Endodermal cell (in vitro differentiated cells): ENCODE data around the gene NUDT9. TPM values are rescaled to one million over a fixed set of nuclear protein-coding genes. Genes with fewer than 3 reads are reported as not detected.
"Not testable (repeated sequence)": the region's sequence is repeated elsewhere in the genome, so short reads cannot be mapped to it uniquely, and the experiment has no call there.

ENCODE experiments used
- DNase-seq: peaks from one replicate; pipeline ENCODE4 v3.0.0-alpha.2; 2017
- H3K27ac ChIP-seq: 2 replicates; pipeline ENCODE4 v1.5.1; 2013; ENCODE audit warnings: mild to moderate bottlenecking, low read depth, low read length, moderate library complexity
- H3K27me3 ChIP-seq: 2 replicates; pipeline ENCODE4 v1.6.1; 2013; ENCODE audit warnings: mild to moderate bottlenecking, low read length, moderate library complexity; ENCODE audit not compliant: insufficient read depth, control insufficient read depth, poor library complexity, severe bottlenecking
- H3K36me3 ChIP-seq: 2 replicates; pipeline ENCODE4 v1.7.0; 2013; ENCODE audit warnings: mild to moderate bottlenecking, low read length, moderate library complexity; ENCODE audit not compliant: control insufficient read depth, insufficient read depth
- H3K4me1 ChIP-seq: one replicate; pipeline ENCODE4 v1.7.0; 2013; ENCODE audit warnings: low read length; ENCODE audit not compliant: control insufficient read depth, insufficient read depth
- H3K4me3 ChIP-seq: 2 replicates; pipeline ENCODE4 v1.5.1; 2013; ENCODE audit warnings: mild to moderate bottlenecking, low read length, moderate library complexity
- H3K9ac ChIP-seq: 2 replicates; pipeline ENCODE4 v1.6.1; 2013; ENCODE audit warnings: mild to moderate bottlenecking, low read length, moderate library complexity; ENCODE audit not compliant: poor library complexity, severe bottlenecking; ENCODE audit errors: extremely low read depth
- H3K9me3 ChIP-seq: 2 replicates; pipeline ENCODE4 v1.6.1; 2013; ENCODE audit warnings: mild to moderate bottlenecking, low read length, moderate library complexity; ENCODE audit not compliant: control insufficient read depth
- H3K27ac Mint-ChIP-seq: 2 replicates; pipeline ENCODE4 v1.8.0; 2020; ENCODE audit warnings: mixed read lengths
- H3K27me3 Mint-ChIP-seq: 2 replicates; pipeline ENCODE4 v1.8.0; 2021; ENCODE audit warnings: mild to moderate bottlenecking, mixed read lengths; ENCODE audit not compliant: insufficient read depth
- H3K36me3 Mint-ChIP-seq: 2 replicates; pipeline ENCODE4 v1.8.0; 2020; ENCODE audit warnings: low read depth, mixed read lengths
- H3K4me1 Mint-ChIP-seq: 2 replicates; pipeline ENCODE4 v1.8.0; 2020; ENCODE audit warnings: mixed read lengths
- H3K4me3 Mint-ChIP-seq: 2 replicates; pipeline ENCODE4 v1.8.0; 2020; ENCODE audit warnings: mild to moderate bottlenecking, moderate library complexity, mixed read lengths
- H3K9me3 Mint-ChIP-seq: 2 replicates; pipeline ENCODE4 v1.8.0; 2020; ENCODE audit warnings: mild to moderate bottlenecking, mixed read lengths
- CTCF ChIP-seq: fragments of 200-600 bp; sonication (generic); conservative IDR thresholded peaks from 2 replicates; pipeline ENCODE4 v1.5.0; 2021; ENCODE audit warnings: antibody characterized with exemption, mild to moderate bottlenecking
- WGBS, 2 experiments: methylation state at CpG; one replicate each; pipeline versions ENCODE4 v1.1.5 to v1.1.7; 2013; ENCODE audit warnings: missing lambda C conversion rate in 2 of 2, mixed read lengths in 1 of 2; ENCODE audit not compliant: insufficient coverage in 1 of 2, insufficient read length in 1 of 2; 5-methylcytosine and 5-hydroxymethylcytosine counted together
- total RNA-seq, 2 donors: library from RNA; stranded (reverse); fragmentation: NEBNext Ultra II Directional in 1 of 2; extraction: Animal tissue kit (Norgen Biotek cat#: 25700) in 1 of 2; gene quantifications; 2 replicates in 1 of 2; 3 replicates in 1 of 2; pipeline ENCODE4 v1.2.1, GENCODE V29; 2021

Gene NUDT9
- total RNA-seq, 2 donors from 2014 or later, result 23.2 to 28.6 TPM

GRCh38 chr4:87476934-87477333, 54.6 kb downstream of the NUDT9 start:
- Histone ChIP-seq H3K4me1 (no peaks in the 10 kb centered on the region), H3K27me3 (no peaks in the 10 kb centered on the region), H3K36me3 (no peaks in the 10 kb centered on the region), H3K9me3 (no peaks in the 10 kb centered on the region), H3K4me3 (no peak overlapping the region), H3K27ac (no peak overlapping the region), H3K9ac (no peak overlapping the region)
- no peak for DNase-seq
- no peak overlapping the region for H3K4me3 Mint-ChIP-seq
- no peak for TF ChIP-seq CTCF
- peaks cover 17% of the 10 kb centered on the region for H3K4me1 Mint-ChIP-seq
- no peaks in the 10 kb centered on the region for H3K9me3 Mint-ChIP-seq
- H3K27me3 Mint-ChIP-seq, result no peaks in the 10 kb centered on the region
- WGBS, 2 experiments, result 100% methylated on average over 1 to 2 of the region's 3 CpGs
- H3K27ac Mint-ChIP-seq, result no peak overlapping the region
- H3K36me3 Mint-ChIP-seq, result no peaks in the 10 kb centered on the region

- Mint-ChIP-seq H3K4me3 (no peak overlapping the region), H3K36me3 (no peaks in the 10 kb centered on the region), H3K4me1 (peaks cover 17% of the 10 kb centered on the region), H3K27ac (no peak overlapping the region), H3K9me3 (peaks cover 8% of the 10 kb centered on the region), H3K27me3 (no peaks in the 10 kb centered on the region)
- Histone ChIP-seq H3K9ac (no peak overlapping the region), H3K9me3 (no peaks in the 10 kb centered on the region), H3K4me1 (no peaks in the 10 kb centered on the region), H3K4me3 (no peak overlapping the region), H3K36me3 (no peaks in the 10 kb centered on the region), H3K27ac (no peak overlapping the region), H3K27me3 (no peaks in the 10 kb centered on the region)
- TF ChIP-seq CTCF, result no peak
- WGBS, 2 experiments, result 40 to 80% methylated on average over 1 of the region's 1 CpG
- DNase-seq, result no peak
Measured at GRCh38 chr4:87478732-87479250, 56.4 kb downstream of the NUDT9 start.

GRCh38 chr4:87481377-87481776, 59.0 kb downstream of the NUDT9 start:
- H3K9ac ChIP-seq, result no peak overlapping the region
- no peak overlapping the region for H3K4me3 Mint-ChIP-seq
- DNase-seq, result no peak

GRCh38 chr4:87483247-87483646, 60.9 kb downstream of the NUDT9 start:
- H3K27me3 Mint-ChIP-seq, H3K36me3 Mint-ChIP-seq, H3K27ac ChIP-seq, H3K36me3 ChIP-seq, DNase-seq, H3K9me3 ChIP-seq, H3K9ac ChIP-seq, H3K27me3 ChIP-seq, H3K4me1 Mint-ChIP-seq, H3K4me1 ChIP-seq, H3K4me3 Mint-ChIP-seq, H3K27ac Mint-ChIP-seq, H3K4me3 ChIP-seq: not testable (repeated sequence)
- H3K9me3 Mint-ChIP-seq, result peaks cover 21% of the 10 kb centered on the region

More at GRCh38 chr4:87481377-87481776, 59.0 kb downstream of the NUDT9 start:
- Histone ChIP-seq H3K27me3 (no peaks in the 10 kb centered on the region), H3K4me1 (no peaks in the 10 kb centered on the region), H3K9me3 (no peaks in the 10 kb centered on the region), H3K4me3 (no peak overlapping the region), H3K27ac (no peak overlapping the region), H3K36me3 (no peaks in the 10 kb centered on the region)
- Mint-ChIP-seq H3K27me3 (no peaks in the 10 kb centered on the region), H3K9me3 (peaks cover 19% of the 10 kb centered on the region), H3K4me1 (peaks cover 14% of the 10 kb centered on the region), H3K27ac (no peak overlapping the region), H3K36me3 (peaks cover 2% of the 10 kb centered on the region)
- TF ChIP-seq CTCF, result no peak

- 0 to 70% methylated on average over 1 to 4 of the region's 4 CpGs for WGBS, 2 experiments
- not testable (repeated sequence) for H3K27ac ChIP-seq, H3K9ac ChIP-seq, H3K27me3 Mint-ChIP-seq, H3K4me1 ChIP-seq, H3K9me3 ChIP-seq, H3K4me1 Mint-ChIP-seq, H3K4me3 Mint-ChIP-seq, DNase-seq, H3K36me3 ChIP-seq, H3K27ac Mint-ChIP-seq, H3K36me3 Mint-ChIP-seq, H3K27me3 ChIP-seq, H3K4me3 ChIP-seq
- H3K9me3 Mint-ChIP-seq, result peaks cover 21% of the 10 kb centered on the region
Measured at GRCh38 chr4:87488666-87489065, 66.3 kb downstream of the NUDT9 start.
